ENCODE measurements around the gene PPP6R2. TPM values are rescaled to one million over a fixed set of nuclear protein-coding genes. Genes with fewer than 3 reads are reported as not detected.

PPP6R2 gene
- total RNA-seq, 1 donor from 2014 or later: 62.8 TPM

GRCh38 chr22:50477923-50478322, 134.8 kb downstream of the PPP6R2 start:
- DNase-seq (ENCODE audit: extremely low spot score, unreplicated experiment): no peak
- Mint-ChIP-seq H3K4me1 (ENCODE audit: unreplicated experiment) (peaks cover 27% of the 10 kb centered on the region), H3K27ac (no peak overlapping the region), H3K9me3 (no peaks in the 10 kb centered on the region), H3K27me3 (peaks cover 38% of the 10 kb centered on the region), H3K4me3 (peak overlapping the region; percentile 31), H3K36me3 (peaks cover 4% of the 10 kb centered on the region)
- TF ChIP-seq, protein P1, sequence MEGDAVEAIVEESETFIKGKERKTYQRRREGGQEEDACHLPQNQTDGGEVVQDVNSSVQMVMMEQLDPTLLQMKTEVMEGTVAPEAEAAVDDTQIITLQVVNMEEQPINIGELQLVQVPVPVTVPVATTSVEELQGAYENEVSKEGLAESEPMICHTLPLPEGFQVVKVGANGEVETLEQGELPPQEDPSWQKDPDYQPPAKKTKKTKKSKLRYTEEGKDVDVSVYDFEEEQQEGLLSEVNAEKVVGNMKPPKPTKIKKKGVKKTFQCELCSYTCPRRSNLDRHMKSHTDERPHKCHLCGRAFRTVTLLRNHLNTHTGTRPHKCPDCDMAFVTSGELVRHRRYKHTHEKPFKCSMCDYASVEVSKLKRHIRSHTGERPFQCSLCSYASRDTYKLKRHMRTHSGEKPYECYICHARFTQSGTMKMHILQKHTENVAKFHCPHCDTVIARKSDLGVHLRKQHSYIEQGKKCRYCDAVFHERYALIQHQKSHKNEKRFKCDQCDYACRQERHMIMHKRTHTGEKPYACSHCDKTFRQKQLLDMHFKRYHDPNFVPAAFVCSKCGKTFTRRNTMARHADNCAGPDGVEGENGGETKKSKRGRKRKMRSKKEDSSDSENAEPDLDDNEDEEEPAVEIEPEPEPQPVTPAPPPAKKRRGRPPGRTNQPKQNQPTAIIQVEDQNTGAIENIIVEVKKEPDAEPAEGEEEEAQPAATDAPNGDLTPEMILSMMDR (conservative IDR thresholded peaks at IDR 0.05): no peak

DNA sequence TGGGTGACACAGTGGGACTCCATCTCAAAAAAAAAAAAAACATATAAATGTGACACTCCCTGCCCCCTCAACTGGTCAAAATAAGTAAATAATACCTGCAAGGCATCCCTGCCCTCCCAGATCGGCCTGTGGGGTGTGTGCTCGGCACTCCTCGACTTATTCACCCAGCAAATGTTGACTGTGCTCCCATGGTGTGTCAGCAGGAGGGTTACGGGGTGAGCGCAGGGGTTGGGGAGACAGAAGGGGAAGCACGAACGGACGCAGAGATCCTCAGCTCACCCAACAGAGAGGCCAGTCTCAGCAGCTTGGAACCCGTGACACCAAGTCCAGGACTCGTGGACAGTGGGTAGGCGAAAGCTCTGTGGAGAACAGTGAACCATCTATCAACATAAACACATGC, 136.6 kb downstream of the PPP6R2 start:
- H3K27me3 Mint-ChIP-seq: peaks cover 38% of the 10 kb centered on the region
- H3K9me3 Mint-ChIP-seq: no peaks in the 10 kb centered on the region
- peak overlapping the region; percentile 44 for H3K27ac Mint-ChIP-seq
- no peaks in the 10 kb centered on the region for H3K36me3 Mint-ChIP-seq
- H3K4me1 Mint-ChIP-seq (ENCODE audit: unreplicated experiment): peaks cover 13% of the 10 kb centered on the region
- H3K4me3 Mint-ChIP-seq: peak overlapping the region; percentile 78
- no peak for DNase-seq (ENCODE audit: extremely low spot score, unreplicated experiment)
- TF ChIP-seq, protein P1 (conservative IDR thresholded peaks at IDR 0.05): no peak

DNA sequence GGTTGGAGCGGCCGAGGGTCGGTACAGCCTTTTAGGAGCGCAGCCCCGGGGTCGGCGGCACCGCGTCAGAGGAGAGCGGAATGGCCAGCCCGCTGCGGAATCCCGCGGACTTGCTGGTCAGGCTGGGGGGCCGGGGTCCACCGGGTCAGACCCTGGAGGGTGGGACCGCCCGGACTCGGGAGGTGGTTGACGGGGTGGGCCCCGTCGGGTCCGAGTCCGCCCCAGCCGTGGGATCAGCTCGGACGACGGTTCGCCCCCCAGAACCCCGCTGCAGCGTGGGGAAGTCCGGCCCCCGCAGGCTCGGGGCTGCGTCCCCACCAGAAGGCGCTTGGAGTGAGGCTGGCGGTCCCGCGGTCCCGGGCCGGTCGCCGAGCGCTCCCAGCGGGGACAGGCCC, 137.9 kb downstream of the PPP6R2 start:
- TF ChIP-seq, protein P1 (conservative IDR thresholded peaks at IDR 0.05): no peak
- Mint-ChIP-seq H3K36me3 (no peaks in the 10 kb centered on the region), H3K27me3 (peaks cover 41% of the 10 kb centered on the region), H3K4me1 (ENCODE audit: unreplicated experiment) (peaks cover 12% of the 10 kb centered on the region), H3K9me3 (no peaks in the 10 kb centered on the region), H3K4me3 (peak overlapping the region; percentile 72), H3K27ac (no peak overlapping the region)
- DNase-seq (ENCODE audit: extremely low spot score, unreplicated experiment): no peak

DNA sequence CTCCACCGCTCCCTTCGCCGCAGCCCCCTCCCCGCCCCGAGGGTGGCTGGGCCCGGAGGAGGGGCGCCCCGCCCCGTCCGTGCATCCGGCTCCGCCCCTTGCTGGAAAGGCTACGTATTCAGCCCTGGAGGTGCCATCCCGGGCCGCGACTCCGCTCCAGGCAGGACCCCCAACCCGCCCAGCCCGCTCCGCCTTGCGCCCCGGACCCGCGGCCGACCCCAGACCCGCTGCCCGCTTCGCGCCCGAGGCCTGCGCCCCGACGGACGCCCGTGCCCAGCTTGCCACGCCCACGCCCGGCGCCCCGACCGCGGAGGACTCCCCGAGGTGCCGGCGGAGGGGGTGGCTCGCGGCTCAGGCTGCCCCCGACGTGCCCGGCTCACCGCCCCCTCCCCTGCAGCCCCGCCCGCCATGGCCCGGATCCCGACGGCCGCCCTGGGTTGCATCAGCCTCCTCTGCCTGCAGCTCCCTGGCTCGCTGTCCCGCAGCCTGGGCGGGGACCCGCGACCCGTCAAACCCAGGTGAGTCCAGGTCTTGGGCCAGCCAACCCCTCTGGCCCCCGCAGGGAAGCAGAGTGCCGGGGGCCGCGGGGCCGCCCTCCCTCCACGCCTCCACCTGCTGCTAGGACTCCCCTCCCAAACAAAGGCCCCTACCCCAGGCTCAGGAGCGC, 138.4 kb downstream of the PPP6R2 start, which contains the start of gene ADM2:
Gene ADM2 (plus strand): TSS at position 104 of the 667 bp plus-strand sequence. CDS start 305 bp downstream, at position 409.
- no peaks in the 10 kb centered on the region for H3K36me3 Mint-ChIP-seq
- no peaks in the 10 kb centered on the region for H3K9me3 Mint-ChIP-seq
- DNase-seq (ENCODE audit: extremely low spot score, unreplicated experiment): no peak
- H3K27me3 Mint-ChIP-seq: peaks cover 45% of the 10 kb centered on the region
- H3K27ac Mint-ChIP-seq: peak within 1 kb of the TSS; percentile 44
- peaks cover 14% of the 10 kb centered on the region for H3K4me1 Mint-ChIP-seq (ENCODE audit: unreplicated experiment)
- H3K4me3 Mint-ChIP-seq: peak within 1 kb of the TSS; percentile 79
- TF ChIP-seq, protein P1 (conservative IDR thresholded peaks at IDR 0.05): no peak

- H3K4me1 Mint-ChIP-seq (ENCODE audit: unreplicated experiment): peaks cover 6% of the 10 kb centered on the region
- H3K27ac Mint-ChIP-seq: no peak overlapping the region
- no peaks in the 10 kb centered on the region for H3K36me3 Mint-ChIP-seq
- TF ChIP-seq, protein P1 (conservative IDR thresholded peaks at IDR 0.05): no peak
- DNase-seq (ENCODE audit: extremely low spot score, unreplicated experiment): no peak
- peak overlapping the region; percentile 79 for H3K4me3 Mint-ChIP-seq
- peaks cover 37% of the 10 kb centered on the region for H3K27me3 Mint-ChIP-seq
- no peaks in the 10 kb centered on the region for H3K9me3 Mint-ChIP-seq
Observed at GRCh38 chr22:50482107-50483074, 139.3 kb downstream of the PPP6R2 start.

Measured in type B pancreatic cell (in vitro differentiated cells).